PFSK-1 (cell line): ENCODE measurements around the gene SLC39A1.

Source experiments
- FOXP2 ChIP-seq: optimal IDR thresholded peaks from 2 replicates; pipeline ENCODE3; 2011; ENCODE audit warnings: borderline replicate concordance, control low read depth, inconsistent platforms; ENCODE audit not compliant: insufficient read depth; ENCODE audit errors: extremely low read length, extremely low read depth
- POLR2AphosphoS5 ChIP-seq: IDR thresholded peaks from 2 replicates; pipeline ENCODE4 v1.6.1; 2012; ENCODE audit warnings: low read depth, mild to moderate bottlenecking, control low read depth, low read length, moderate library complexity
- REST ChIP-seq, 2 experiments: IDR thresholded peaks; 2 replicates each; pipeline versions ENCODE4 v1.6.1 to v1.8.0; 2011 to 2012; ENCODE audit warnings: low read depth in 2 of 2, low read length in 2 of 2, control low read depth in 1 of 2, inconsistent platforms in 1 of 2, mild to moderate bottlenecking in 1 of 2, moderate library complexity in 1 of 2; ENCODE audit not compliant: insufficient read depth in 1 of 2
- SIN3A ChIP-seq: IDR thresholded peaks from 2 replicates; pipeline ENCODE4 v1.6.1; 2012; ENCODE audit warnings: mild to moderate bottlenecking, low read length, moderate library complexity, borderline replicate concordance; ENCODE audit not compliant: insufficient read depth

GRCh38 chr1:153912349-153912748, 51.0 kb downstream of the SLC39A1 start:
- TF ChIP-seq REST (IDR thresholded peaks at IDR 0.05; ENCODE audit: insufficient read depth in 1 of 2, low read depth in 2 of 2, low read length in 2 of 2) (no peak), FOXP2 (no peak), POLR2AphosphoS5 (no peak), SIN3A (no peak)
